GM15510 (cell line): ENCODE results near the gene SETD2.

ENCODE experiments used
- POLR2A ChIP-seq: IDR thresholded peaks from 3 replicates; pipeline ENCODE4 v1.6.1; 2011; ENCODE audit warnings: borderline replicate concordance; ENCODE audit not compliant: insufficient read length; ENCODE audit errors: extremely low read depth

Gene SETD2

GRCh38 chr3:46977811-46978195 lies 186.1 kb downstream of the SETD2 start:
- TF ChIP-seq POLR2A = no peak

GRCh38 chr3:46976326-46977190 lies 187.4 kb downstream of the SETD2 start, which contains the start of gene CCDC12:
CCDC12 (minus strand) TSS chr3:46976745; CDS start chr3:46976732, 13 bp downstream.
- TF ChIP-seq POLR2A = peak; percentile 67

- no peak for TF ChIP-seq POLR2A
Observed at GRCh38 chr3:46974421-46975171, 189.3 kb downstream of the SETD2 start.

- TF ChIP-seq POLR2A = no peak
Observed at GRCh38 chr3:46972396-46972795, 191.5 kb downstream of the SETD2 start.

GRCh38 chr3:46971742-46972141 lies 192.2 kb downstream of the SETD2 start:
- no peak for TF ChIP-seq POLR2A

GRCh38 chr3:46971151-46971550 lies 192.8 kb downstream of the SETD2 start:
- TF ChIP-seq POLR2A = no peak

GRCh38 chr3:46970391-46971091 lies 193.4 kb downstream of the SETD2 start:
- TF ChIP-seq POLR2A = no peak

GRCh38 chr3:46968783-46969428 lies 195.0 kb downstream of the SETD2 start:
- no peak for TF ChIP-seq POLR2A

GRCh38 chr3:46966811-46967210 lies 197.1 kb downstream of the SETD2 start:
- TF ChIP-seq POLR2A = no peak
